WTC11 (cell line): ENCODE data around the gene MESP1. TPM values are rescaled to one million over a fixed set of nuclear protein-coding genes. Genes with fewer than 3 reads are reported as not detected.
"Not testable (repeated sequence)": the region's sequence is repeated elsewhere in the genome, so short reads cannot be mapped to it uniquely, and the experiment has no call there.

ENCODE experiments used
- ATAC-seq: fragments of 200-7000 bp; cut with Tn5 transposase; 2 replicates; pipeline ENCODE4 v1.10.0; 2021; ENCODE audit warnings: mild to moderate bottlenecking, moderate library complexity
- CTCF ChIA-PET: fragments of 300-600 bp; sonication (Branson Sonifier 250); formaldehyde crosslinking; loops from one replicate; lab custom pipeline; 2021; ENCODE audit warnings: antibody characterized with exemption; lab: Charles Lee
- POLR2A ChIA-PET: fragments of 350-600 bp; sonication (Branson Sonifier 250); formaldehyde crosslinking; loops from one replicate; lab custom pipeline; 2021; ENCODE audit warnings: antibody characterized with exemption; lab: Charles Lee
- DNase-seq: peaks from one replicate; pipeline ENCODE4 v3.0.0; 2021; ENCODE audit warnings: low spot score
- H3K27ac Mint-ChIP-seq: 2 replicates; pipeline ENCODE4 v1.8.0; 2021; ENCODE audit warnings: mixed read lengths
- H3K27me3 Mint-ChIP-seq: 2 replicates; pipeline ENCODE4 v1.8.0; 2021; ENCODE audit warnings: low read depth, mild to moderate bottlenecking, moderate library complexity, mixed read lengths
- H3K36me3 Mint-ChIP-seq: 2 replicates; pipeline ENCODE4 v1.8.0; 2021; ENCODE audit warnings: mixed read lengths
- H3K4me1 Mint-ChIP-seq: 2 replicates; pipeline ENCODE4 v1.8.0; 2022; ENCODE audit warnings: mixed read lengths
- H3K4me3 Mint-ChIP-seq: 2 replicates; pipeline ENCODE4 v1.8.0; 2021; ENCODE audit warnings: mild to moderate bottlenecking, moderate library complexity, mixed read lengths
- H3K9me3 Mint-ChIP-seq: 2 replicates; pipeline ENCODE4 v1.8.0; 2021; ENCODE audit warnings: mixed read lengths
- AFF4 ChIP-seq: sonication (generic); formaldehyde crosslinking; IDR thresholded peaks from 2 replicates; pipeline ENCODE4 v1.8.1; 2023; ENCODE audit warnings: mild to moderate bottlenecking, missing genetic modification reagents, borderline replicate concordance
- ELF4 ChIP-seq: sonication (generic); formaldehyde crosslinking; IDR thresholded peaks from 2 replicates; pipeline ENCODE4 v1.8.1; 2022; ENCODE audit warnings: low read depth, mild to moderate bottlenecking, moderate library complexity, missing genetic modification reagents
- ETV6 ChIP-seq: sonication (generic); formaldehyde crosslinking; IDR thresholded peaks from 2 replicates; pipeline ENCODE4 v1.8.1; 2022; ENCODE audit warnings: mild to moderate bottlenecking, missing genetic modification reagents
- GTF2I ChIP-seq: fragments of 250-450 bp; sonication (Bioruptor Pico); conservative IDR thresholded peaks from 2 replicates; pipeline ENCODE4 v1.4.0; 2021; ENCODE audit warnings: mild to moderate bottlenecking
- MYBL2 ChIP-seq: sonication (generic); formaldehyde crosslinking; IDR thresholded peaks from 2 replicates; pipeline ENCODE4 v1.8.1; 2023; ENCODE audit warnings: mild to moderate bottlenecking, moderate library complexity, missing genetic modification reagents
- NFE2L1 ChIP-seq: sonication (generic); formaldehyde crosslinking; IDR thresholded peaks from 2 replicates; pipeline ENCODE4 v1.8.1; 2023; ENCODE audit warnings: missing genetic modification reagents
- USF2 ChIP-seq: sonication (generic); formaldehyde crosslinking; IDR thresholded peaks from 2 replicates; pipeline ENCODE4 v1.8.1; 2023; ENCODE audit warnings: mild to moderate bottlenecking, missing genetic modification reagents, moderate library complexity
- ZNF138 ChIP-seq: sonication (generic); formaldehyde crosslinking; conservative IDR thresholded peaks from 2 replicates; pipeline ENCODE4 v1.8.1; 2022; ENCODE audit warnings: mild to moderate bottlenecking, moderate library complexity, missing genetic modification reagents
- ZNF232 ChIP-seq: sonication (generic); formaldehyde crosslinking; IDR thresholded peaks from 2 replicates; pipeline ENCODE4 v1.8.0; 2022; ENCODE audit warnings: mild to moderate bottlenecking, missing genetic modification reagents
- ZNF281 ChIP-seq: sonication (generic); formaldehyde crosslinking; IDR thresholded peaks from 2 replicates; pipeline ENCODE4 v1.8.0; 2023; ENCODE audit warnings: mild to moderate bottlenecking, missing genetic modification reagents
- ZNF317 ChIP-seq: sonication (generic); formaldehyde crosslinking; IDR thresholded peaks from 2 replicates; pipeline ENCODE4 v1.8.1; 2023; ENCODE audit warnings: low read depth, mild to moderate bottlenecking, moderate library complexity, missing genetic modification reagents, borderline replicate concordance
- ZSCAN18 ChIP-seq: fragments of 250-450 bp; sonication (Bioruptor Pico); IDR thresholded peaks from 2 replicates; pipeline ENCODE4 v2.1.2; 2022; ENCODE audit warnings: mild to moderate bottlenecking, moderate library complexity
- total RNA-seq: library from RNA; stranded (reverse); gene quantifications from 3 replicates; pipeline ENCODE4 v1.2.3, GENCODE V29; 2021

Gene MESP1
- total RNA-seq, 1 experiment from 2014 or later = 0.50 TPM

- CTCF ChIA-PET = interaction anchor here (0.6 to 3.5 kb wide), 9 partner anchors 10 to 115 kb away, joined by 3 to 33 read pairs (median 5); partner anchors contain the start of gene MESP1
- TF ChIP-seq NFE2L1 (CRISPR knock-in tag) (no peak), ZNF281 (CRISPR knock-in tag) (peak; percentile 37; the same call in 1 of the 2 replicates)
- TF ChIP-seq, all 79 proteins: peak for 1
- POLR2A ChIA-PET = no interaction called here
- Mint-ChIP-seq H3K9me3 (peaks cover 8% of the 10 kb centered on the region), H3K4me3 (no peak overlapping the region), H3K27ac (peak overlapping the region; percentile 53; the same call in 1 of the 2 replicates), H3K27me3 (peaks cover 16% of the 10 kb centered on the region), H3K36me3 (peaks cover 7% of the 10 kb centered on the region), H3K4me1 (peaks cover 23% of the 10 kb centered on the region)
- peak; percentile 54 for DNase-seq
- peak; percentile 87 for ATAC-seq
Observed at GRCh38 chr15:89783111-89783860, 32.2 kb upstream of the MESP1 start.

GRCh38 chr15:89782619-89782950 is 31.5 kb upstream of the MESP1 start:
- Mint-ChIP-seq H3K27me3 (peaks cover 23% of the 10 kb centered on the region), H3K4me1 (peaks cover 23% of the 10 kb centered on the region)
- H3K36me3 Mint-ChIP-seq, H3K9me3 Mint-ChIP-seq, H3K27ac Mint-ChIP-seq, POLR2A ChIA-PET, H3K4me3 Mint-ChIP-seq, ATAC-seq, DNase-seq: not testable (repeated sequence)
- CTCF ChIA-PET = interaction anchor here (1.1 to 3.5 kb wide), 5 partner anchors 9 to 116 kb away, joined by 4 to 33 read pairs (median 10); no protein-coding TSS in a partner anchor

GRCh38 chr15:89781891-89782618 is 31.0 kb upstream of the MESP1 start:
- DNase-seq (no peak), ATAC-seq (no peak)
- ChIA-PET CTCF (interaction anchor here (1.3 to 3.5 kb wide), 3 partner anchors 21 to 93 kb away, joined by 7 to 33 read pairs (median 19); no protein-coding TSS in a partner anchor), POLR2A (no interaction called here)
- Mint-ChIP-seq H3K4me1 (peaks cover 25% of the 10 kb centered on the region), H3K9me3 (no peaks in the 10 kb centered on the region), H3K27ac (no peak overlapping the region), H3K4me3 (no peak overlapping the region), H3K27me3 (peaks cover 28% of the 10 kb centered on the region), H3K36me3 (no peaks in the 10 kb centered on the region)
- no peak for TF ChIP-seq MYBL2
- no peak for TF ChIP-seq ZNF138 (CRISPR knock-in tag)
- TF ChIP-seq ZSCAN18 = no peak

- DNase-seq (no peak), ATAC-seq (no peak)
- TF ChIP-seq ELF4 = no peak
- no peaks in the 10 kb centered on the region for H3K36me3 Mint-ChIP-seq
- ChIA-PET POLR2A (no interaction called here), CTCF (interaction anchor here (1.3 kb wide), 1 partner anchor 20 kb away, joined by 7 read pairs; no protein-coding TSS in a partner anchor)
- no peak overlapping the region for H3K27ac Mint-ChIP-seq
- H3K4me3 Mint-ChIP-seq = no peak overlapping the region
- H3K4me1 Mint-ChIP-seq = peaks cover 26% of the 10 kb centered on the region
- H3K27me3 Mint-ChIP-seq = peaks cover 31% of the 10 kb centered on the region
- no peaks in the 10 kb centered on the region for H3K9me3 Mint-ChIP-seq
Observed at GRCh38 chr15:89781055-89781454, 30.0 kb upstream of the MESP1 start.

GRCh38 chr15:89780601-89781000 is 29.6 kb upstream of the MESP1 start:
- no peaks in the 10 kb centered on the region for H3K9me3 Mint-ChIP-seq
- ATAC-seq (no peak), DNase-seq (no peak)
- no peaks in the 10 kb centered on the region for H3K36me3 Mint-ChIP-seq
- H3K27ac Mint-ChIP-seq = no peak overlapping the region
- ChIA-PET CTCF (interaction anchor here (1.3 kb wide), 1 partner anchor 20 kb away, joined by 7 read pairs; no protein-coding TSS in a partner anchor), POLR2A (no interaction called here)
- no peak overlapping the region for H3K4me3 Mint-ChIP-seq
- peaks cover 36% of the 10 kb centered on the region for H3K27me3 Mint-ChIP-seq
- peaks cover 26% of the 10 kb centered on the region for H3K4me1 Mint-ChIP-seq
- TF ChIP-seq ETV6 (CRISPR knock-in tag) (no peak), USF2 (no peak), GTF2I (CRISPR knock-in tag) (no peak), ZNF317 (no peak), AFF4 (CRISPR knock-in tag) (no peak), ZNF232 (CRISPR knock-in tag) (no peak)
